MM.1S (cell line): ENCODE results near the gene FRMD4B.
"Not testable (repeated sequence)": the region's sequence is repeated elsewhere in the genome, so short reads cannot be mapped to it uniquely, and the experiment has no call there.

Experiments
- DNase-seq: peaks from one replicate; pipeline ENCODE4 v3.0.0-alpha.2; 2015
- H2AFZ ChIP-seq: fragments of 300-600 bp; sonication (generic); 2 replicates; pipeline ENCODE4 v1.6.0; 2016; ENCODE audit warnings: antibody characterized with exemption, low read length
- H3F3A ChIP-seq: fragments of 300-600 bp; sonication (generic); 2 replicates; pipeline ENCODE4 v1.6.1; 2016; ENCODE audit warnings: mild to moderate bottlenecking, antibody characterized with exemption, low read length, moderate library complexity, mixed read lengths; ENCODE audit not compliant: insufficient read depth
- H3K27ac ChIP-seq: fragments of 300-600 bp; sonication (generic); 2 replicates; pipeline ENCODE4 v1.5.1; 2016; ENCODE audit warnings: mild to moderate bottlenecking, low read length
- H3K27me3 ChIP-seq: fragments of 300-600 bp; sonication (generic); replicated peaks from 2 replicates; pipeline ENCODE4 v1.6.0; 2016; ENCODE audit warnings: low read length; ENCODE audit not compliant: insufficient read depth
- H3K36me3 ChIP-seq: fragments of 300-600 bp; sonication (generic); replicated peaks from 2 replicates; pipeline ENCODE4 v1.6.1; 2016; ENCODE audit warnings: mild to moderate bottlenecking, low read length, mixed read lengths; ENCODE audit not compliant: insufficient read depth
- H3K4me1 ChIP-seq: fragments of 300-600 bp; sonication (generic); 2 replicates; pipeline ENCODE4 v1.6.1; 2016; ENCODE audit warnings: low read length, mixed read lengths
- H3K4me2 ChIP-seq: fragments of 300-600 bp; sonication (generic); 2 replicates; pipeline ENCODE4 v1.6.0; 2016; ENCODE audit warnings: low read depth, low read length
- H3K4me3 ChIP-seq: fragments of 300-600 bp; sonication (generic); 2 replicates; pipeline ENCODE4 v1.5.1; 2016; ENCODE audit warnings: low read length, mixed read lengths
- H3K79me2 ChIP-seq: fragments of 300-600 bp; sonication (generic); 2 replicates; pipeline ENCODE4 v1.6.1; 2016; ENCODE audit warnings: mixed run types, low read length, mixed read lengths
- H3K9ac ChIP-seq: fragments of 300-600 bp; sonication (generic); 2 replicates; pipeline ENCODE4 v1.6.1; 2016; ENCODE audit warnings: low read length, mixed read lengths
- H3K9me2 ChIP-seq: fragments of 300-600 bp; sonication (generic); replicated peaks from 2 replicates; pipeline ENCODE4 v1.6.1; 2016; ENCODE audit warnings: mild to moderate bottlenecking, low read length, mixed read lengths; ENCODE audit not compliant: insufficient read depth
- H3K9me3 ChIP-seq: fragments of 300-600 bp; sonication (generic); replicated peaks from 2 replicates; pipeline ENCODE4 v1.6.1; 2016; ENCODE audit warnings: mild to moderate bottlenecking, low read length, mixed read lengths; ENCODE audit not compliant: insufficient read depth
- H4K20me1 ChIP-seq: fragments of 300-600 bp; sonication (generic); 2 replicates; pipeline ENCODE4 v1.6.1; 2016; ENCODE audit warnings: mild to moderate bottlenecking, low read length, moderate library complexity, mixed read lengths; ENCODE audit not compliant: insufficient read depth
- EZH2 ChIP-seq: fragments of 300-600 bp; sonication (generic); optimal IDR thresholded peaks from 2 replicates; pipeline ENCODE3; 2017; ENCODE audit warnings: low read depth, mild to moderate bottlenecking, antibody characterized with exemption, low read length, mixed read lengths
- EZH2phosphoT487 ChIP-seq: fragments of 300-600 bp; sonication (generic); IDR thresholded peaks from 2 replicates; pipeline ENCODE4 v1.6.1; 2018; ENCODE audit warnings: antibody characterized with exemption, low read length
- TF ChIP-seq, protein P1 (sequence below): fragments of 300-600 bp; sonication (generic); IDR thresholded peaks from 2 replicates; pipeline ENCODE4 v1.5.1; 2016; ENCODE audit warnings: antibody characterized with exemption, low read length, mixed read lengths

Gene FRMD4B

DNA sequence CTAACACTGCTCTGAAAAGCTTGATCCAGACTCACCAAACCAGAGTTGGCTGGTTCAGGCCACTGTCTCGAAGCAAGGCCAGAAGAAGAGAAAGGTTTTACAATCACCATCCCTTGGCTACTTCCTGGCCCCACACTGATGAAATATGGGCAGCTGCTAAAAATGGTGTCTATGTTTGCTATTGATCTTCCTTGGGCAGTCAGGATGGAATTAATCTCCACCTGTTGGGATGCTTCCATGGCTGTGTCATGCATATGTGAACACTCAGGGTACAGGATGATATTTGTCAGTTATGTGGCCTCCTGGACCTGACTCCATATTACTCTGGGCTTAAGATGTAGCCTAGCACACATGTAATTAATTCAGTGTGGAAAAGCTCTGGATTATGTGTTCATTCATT is 61.9 kb downstream of the FRMD4B start:
- DNase-seq, result no peak
- Histone ChIP-seq H3K4me2 (no peak overlapping the region), H3K9me2 (no peaks in the 10 kb centered on the region), H3F3A (peaks cover 30% of the 10 kb centered on the region), H2AFZ (no peak overlapping the region), H3K79me2 (no peaks in the 10 kb centered on the region), H3K9ac (no peak overlapping the region), H3K4me1 (peaks cover 59% of the 10 kb centered on the region), H3K4me3 (no peak overlapping the region), H3K9me3 (no peaks in the 10 kb centered on the region), H4K20me1 (no peaks in the 10 kb centered on the region), H3K27me3 (no peaks in the 10 kb centered on the region), H3K27ac (no peak overlapping the region), H3K36me3 (no peaks in the 10 kb centered on the region)
- no peak for TF ChIP-seq EZH2phosphoT487

DNA sequence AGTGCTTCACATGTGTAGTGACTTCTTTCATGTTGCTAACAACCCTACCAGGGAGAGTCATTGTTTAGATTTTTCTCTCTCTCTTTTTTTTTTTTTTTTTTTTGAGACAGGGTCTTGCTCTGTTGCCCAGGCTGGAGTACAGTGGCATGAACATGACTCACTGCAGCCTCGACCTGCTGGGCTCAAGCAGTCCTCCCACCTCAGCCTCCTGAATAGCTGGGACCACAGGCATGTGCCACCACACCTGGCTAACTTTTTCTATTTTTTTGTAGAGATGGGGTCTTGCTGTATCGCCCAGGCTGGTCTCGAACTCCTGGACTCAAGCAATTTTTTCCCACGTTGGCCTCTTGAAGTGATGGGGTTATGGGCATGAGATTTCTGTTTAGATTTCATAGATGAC is 63.4 kb downstream of the FRMD4B start:
- H3K27ac ChIP-seq, H3K9me2 ChIP-seq, H4K20me1 ChIP-seq, H3K9ac ChIP-seq, H3K4me2 ChIP-seq, H3K27me3 ChIP-seq, H3K36me3 ChIP-seq, H3K9me3 ChIP-seq, H3K79me2 ChIP-seq, DNase-seq, H3K4me3 ChIP-seq, H2AFZ ChIP-seq: not testable (repeated sequence)
- H3K4me1 ChIP-seq, result peaks cover 47% of the 10 kb centered on the region
- H3F3A ChIP-seq, result peaks cover 29% of the 10 kb centered on the region

DNA sequence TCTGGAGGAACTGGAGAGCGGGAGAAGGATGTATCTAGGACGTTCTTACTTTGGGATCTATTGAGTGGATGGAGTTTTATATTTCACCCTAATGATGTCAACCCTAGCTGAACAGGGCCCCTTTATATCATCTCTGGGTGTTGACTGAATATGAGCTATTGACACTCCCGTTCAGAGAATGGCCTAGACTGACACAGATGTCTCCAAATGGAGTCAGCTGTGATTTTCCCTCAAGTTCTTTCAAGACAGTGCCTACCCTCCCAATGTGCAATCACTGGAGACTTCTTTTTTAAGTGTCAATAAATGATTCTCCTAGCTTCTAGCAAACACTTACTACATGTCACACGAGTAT is 63.8 kb downstream of the FRMD4B start:
- Histone ChIP-seq H3K4me2 (no peak overlapping the region), H3K27ac (peak overlapping the region; percentile 85; the same call in 1 of the 2 replicates), H2AFZ (no peak overlapping the region), H3K4me1 (peaks cover 44% of the 10 kb centered on the region), H3K27me3 (no peaks in the 10 kb centered on the region), H3K36me3 (no peaks in the 10 kb centered on the region), H3K9ac (no peak overlapping the region), H3K9me3 (no peaks in the 10 kb centered on the region), H3F3A (peaks cover 25% of the 10 kb centered on the region), H3K79me2 (no peaks in the 10 kb centered on the region), H4K20me1 (no peaks in the 10 kb centered on the region), H3K4me3 (no peak overlapping the region), H3K9me2 (no peaks in the 10 kb centered on the region)
- no peak for DNase-seq
- TF ChIP-seq, protein P1, sequence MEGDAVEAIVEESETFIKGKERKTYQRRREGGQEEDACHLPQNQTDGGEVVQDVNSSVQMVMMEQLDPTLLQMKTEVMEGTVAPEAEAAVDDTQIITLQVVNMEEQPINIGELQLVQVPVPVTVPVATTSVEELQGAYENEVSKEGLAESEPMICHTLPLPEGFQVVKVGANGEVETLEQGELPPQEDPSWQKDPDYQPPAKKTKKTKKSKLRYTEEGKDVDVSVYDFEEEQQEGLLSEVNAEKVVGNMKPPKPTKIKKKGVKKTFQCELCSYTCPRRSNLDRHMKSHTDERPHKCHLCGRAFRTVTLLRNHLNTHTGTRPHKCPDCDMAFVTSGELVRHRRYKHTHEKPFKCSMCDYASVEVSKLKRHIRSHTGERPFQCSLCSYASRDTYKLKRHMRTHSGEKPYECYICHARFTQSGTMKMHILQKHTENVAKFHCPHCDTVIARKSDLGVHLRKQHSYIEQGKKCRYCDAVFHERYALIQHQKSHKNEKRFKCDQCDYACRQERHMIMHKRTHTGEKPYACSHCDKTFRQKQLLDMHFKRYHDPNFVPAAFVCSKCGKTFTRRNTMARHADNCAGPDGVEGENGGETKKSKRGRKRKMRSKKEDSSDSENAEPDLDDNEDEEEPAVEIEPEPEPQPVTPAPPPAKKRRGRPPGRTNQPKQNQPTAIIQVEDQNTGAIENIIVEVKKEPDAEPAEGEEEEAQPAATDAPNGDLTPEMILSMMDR, result no peak
- no peak for TF ChIP-seq EZH2
- no peak for TF ChIP-seq EZH2phosphoT487

DNA sequence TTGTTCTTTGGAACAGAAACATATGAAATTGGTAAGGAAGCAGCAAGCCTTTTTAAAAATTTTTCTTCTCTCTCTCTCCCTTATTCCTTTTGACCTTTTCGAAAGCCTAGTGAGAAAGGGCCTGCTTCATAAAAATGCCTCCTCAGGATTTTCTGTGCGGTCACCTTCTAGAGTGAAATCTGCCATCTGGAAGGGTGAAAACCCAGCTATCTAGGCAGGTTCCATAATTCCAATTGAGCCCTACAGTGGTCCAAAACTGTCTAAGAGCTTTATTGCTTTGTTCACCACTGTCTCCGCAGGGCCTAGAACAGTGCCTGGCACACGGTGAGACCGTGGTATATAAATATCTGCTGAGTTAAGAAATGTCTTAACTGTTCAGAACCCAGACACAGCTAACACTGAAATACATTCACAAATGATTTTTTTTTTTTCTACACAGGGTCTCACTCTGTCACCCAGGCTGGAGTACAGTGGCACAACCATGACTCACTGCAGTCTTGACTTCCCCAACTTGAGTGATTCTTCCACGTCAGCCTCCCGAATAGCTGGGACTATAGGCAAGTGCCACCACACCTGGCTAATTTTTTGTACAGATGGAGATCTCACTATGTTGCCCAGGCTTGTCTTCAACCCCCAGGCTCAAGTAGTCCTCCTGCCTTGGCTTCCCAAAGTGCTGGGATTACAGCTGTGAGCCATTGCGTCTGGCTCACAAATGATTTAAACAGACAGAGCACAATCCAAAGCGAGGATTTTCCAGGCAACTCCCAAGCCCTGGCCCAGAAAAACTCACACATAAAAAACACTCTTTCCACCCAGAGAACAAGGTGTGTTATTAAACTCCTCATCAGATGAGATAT is 64.4 kb downstream of the FRMD4B start:
- no peaks in the 10 kb centered on the region for H3K27me3 ChIP-seq
- peak overlapping the region; percentile 18; the same call in 1 of the 2 replicates for H2AFZ ChIP-seq
- H3K4me3 ChIP-seq, result peak overlapping the region; percentile 19; the same call in 1 of the 2 replicates
- H4K20me1 ChIP-seq, result no peaks in the 10 kb centered on the region
- peak overlapping the region; percentile 35; the same call in 1 of the 2 replicates for H3K9ac ChIP-seq
- H3K79me2 ChIP-seq, result no peaks in the 10 kb centered on the region
- TF ChIP-seq EZH2 (no peak), EZH2phosphoT487 (no peak)
- TF ChIP-seq, protein P1, result no peak
- peak overlapping the region; percentile 63 for H3K4me2 ChIP-seq
- no peaks in the 10 kb centered on the region for H3K9me3 ChIP-seq
- H3K9me2 ChIP-seq, result no peaks in the 10 kb centered on the region
- H3K27ac ChIP-seq, result peak overlapping the region; percentile 85
- H3K4me1 ChIP-seq, result peaks cover 41% of the 10 kb centered on the region
- DNase-seq, result peak; percentile 71
- H3F3A ChIP-seq, result peaks cover 21% of the 10 kb centered on the region
- H3K36me3 ChIP-seq, result no peaks in the 10 kb centered on the region
